DMS153 treated with DMSO at 0.1 percent for 48 hours (cell line): ENCODE measurements around the gene ODC1.
"Not testable (repeated sequence)": the region's sequence is repeated elsewhere in the genome, so short reads cannot be mapped to it uniquely, and the experiment has no call there.

Experiments
- DNase-seq: peaks from one replicate; lab custom pipeline; 2025; ENCODE audit not compliant: unreplicated experiment; lab: John Stamatoyannopoulos, UW

The ODC1 gene

GRCh38 chr2:10454505-10454904 lies 6.4 kb upstream of the ODC1 start:
- DNase-seq = no peak

DNA sequence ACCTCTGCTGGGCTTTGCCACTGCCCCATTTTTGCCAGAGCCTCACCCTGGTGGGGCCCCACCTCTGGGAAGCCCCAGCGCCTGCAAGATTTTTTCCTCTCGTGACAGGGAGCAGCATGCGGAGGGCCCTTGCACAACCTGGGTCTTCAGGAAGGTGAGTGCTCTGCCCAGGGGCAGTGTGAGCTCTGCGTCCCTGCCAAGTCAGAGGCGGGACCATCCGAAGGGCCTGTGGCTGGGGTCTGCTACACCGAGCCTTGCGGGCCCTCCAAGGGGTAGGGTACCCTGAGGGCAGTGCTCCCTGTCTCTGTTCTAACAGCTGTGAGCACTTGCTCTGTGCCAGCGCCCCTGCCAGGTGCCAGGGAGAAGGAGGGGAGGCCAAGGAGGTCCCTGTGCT lies 5.8 kb upstream of the ODC1 start:
- DNase-seq = no peak

DNA sequence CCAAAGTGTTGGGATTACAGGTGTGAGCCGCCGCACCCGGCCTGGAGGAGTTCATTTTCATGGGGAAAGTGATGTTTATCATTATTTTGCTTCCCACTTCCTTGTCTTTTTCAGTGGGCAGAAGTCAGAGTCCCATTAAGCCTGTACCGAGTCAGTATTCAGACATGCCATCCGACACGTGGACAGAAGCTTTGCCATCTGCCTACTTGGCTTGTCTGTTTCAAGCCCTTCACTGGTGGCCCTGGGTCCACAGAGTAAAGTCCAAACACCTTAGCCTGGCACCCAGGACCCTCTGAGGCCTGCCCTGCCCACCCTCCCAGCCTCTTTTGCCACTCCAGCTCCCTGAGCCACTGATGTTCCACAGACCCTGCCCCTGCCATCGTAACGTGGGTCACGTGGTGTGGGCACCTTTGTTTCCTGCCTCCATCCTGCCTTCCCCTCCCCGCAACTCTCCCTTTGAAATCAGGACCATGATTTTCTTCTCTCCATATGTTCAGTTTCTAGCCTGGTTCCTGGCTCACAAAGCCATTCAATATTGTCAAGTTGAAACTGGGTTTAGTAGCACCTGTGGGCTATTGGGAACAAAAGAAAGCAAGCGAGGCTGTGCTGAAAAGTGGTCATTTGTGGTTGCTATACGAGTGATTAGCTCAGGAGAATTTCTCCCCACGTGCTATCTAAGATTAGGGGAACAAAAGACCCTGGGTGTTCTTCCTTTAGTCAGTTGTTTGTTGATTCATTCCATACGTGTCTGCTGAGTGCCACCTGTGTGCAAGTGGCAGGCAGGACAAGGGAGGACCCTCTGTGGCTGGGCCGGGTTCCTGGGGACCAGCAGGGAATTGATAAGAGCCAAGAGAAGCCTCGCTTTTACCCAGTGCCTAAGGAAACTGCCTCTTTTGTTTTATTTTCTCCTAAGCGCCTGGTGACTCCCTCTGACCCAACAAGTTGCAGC lies 5.1 kb upstream of the ODC1 start:
- DNase-seq = no peak

DNA sequence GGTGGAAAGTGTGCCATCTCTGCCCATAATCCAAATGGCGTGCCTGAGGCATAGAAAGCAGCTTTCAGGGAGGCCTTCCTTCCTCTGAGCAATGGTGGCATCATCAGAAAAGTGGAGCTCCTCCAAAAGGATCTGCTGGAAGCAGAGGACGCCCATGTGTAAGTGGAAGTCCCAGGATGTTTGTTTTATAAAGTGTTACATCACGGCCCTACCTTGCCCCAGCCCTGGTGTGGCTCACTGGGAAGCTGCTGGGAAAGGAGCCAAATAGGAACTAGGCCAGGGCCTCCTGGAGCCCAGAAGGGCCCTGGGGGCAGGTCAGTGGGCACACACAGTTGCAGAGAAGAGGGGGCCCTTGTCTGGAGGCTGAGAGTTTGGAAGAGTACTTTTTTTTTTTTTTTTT lies 4.2 kb upstream of the ODC1 start:
- DNase-seq = peak; percentile 74

DNA sequence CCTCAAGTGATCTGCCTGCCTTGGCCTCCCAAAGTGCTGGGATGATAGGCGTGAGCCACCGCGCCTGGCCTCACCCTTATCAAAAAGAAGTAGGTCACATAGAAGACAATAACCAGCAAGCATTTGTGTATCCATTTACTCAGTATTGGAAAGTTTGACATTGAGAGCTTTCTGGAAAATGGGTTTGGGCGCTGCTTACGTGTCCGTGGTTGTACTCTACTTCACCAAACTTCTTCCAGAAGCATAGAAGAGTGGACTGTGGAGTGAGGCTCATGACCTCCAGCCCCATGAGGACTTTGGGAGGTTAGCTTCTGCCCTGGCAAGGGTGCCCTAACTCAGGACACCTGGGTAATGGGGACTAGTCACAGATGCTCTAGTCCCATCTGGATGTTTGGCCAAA lies 3.7 kb upstream of the ODC1 start:
- no peak for DNase-seq

DNA sequence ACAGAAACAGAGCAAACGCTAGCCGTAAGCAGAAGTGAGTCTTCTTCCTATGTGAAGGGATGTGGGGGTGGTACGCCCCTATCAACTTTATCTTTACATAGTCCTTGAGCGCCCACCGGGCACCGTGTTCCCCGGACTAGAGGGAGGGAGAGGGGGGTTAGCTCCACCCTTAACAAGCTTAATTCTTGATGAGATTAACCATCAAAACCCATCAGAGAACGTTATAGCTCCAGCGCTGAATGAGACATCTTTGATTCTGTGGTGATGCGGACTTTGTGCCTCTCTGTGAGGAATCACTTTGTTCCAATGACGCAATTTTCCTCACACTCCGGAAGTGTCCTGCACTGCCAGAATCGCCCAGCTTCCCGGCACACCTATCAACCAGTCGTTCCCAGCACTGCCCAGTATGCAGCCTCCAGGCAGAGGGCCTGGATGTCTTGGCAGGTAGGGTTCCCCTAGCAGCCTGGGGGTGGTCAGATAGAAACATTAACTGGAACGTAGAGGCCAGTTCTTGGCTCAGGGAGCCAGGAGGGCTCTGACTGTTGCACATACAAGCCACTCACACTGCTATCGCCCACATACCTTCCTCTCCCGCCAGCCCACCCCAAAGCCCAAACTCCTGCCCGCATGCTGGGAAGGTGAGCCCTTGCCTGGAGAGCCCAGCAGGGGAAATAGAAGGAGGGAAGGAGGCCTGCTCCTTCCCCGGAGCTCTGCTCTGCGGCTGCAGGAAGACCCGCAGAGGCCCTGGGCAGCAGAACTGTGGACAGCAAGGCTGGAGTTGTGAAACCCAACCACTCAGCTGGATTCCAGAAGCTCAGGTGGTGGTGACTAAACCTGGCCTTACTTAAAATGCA lies 1.9 kb upstream of the ODC1 start:
- DNase-seq = no peak

DNA sequence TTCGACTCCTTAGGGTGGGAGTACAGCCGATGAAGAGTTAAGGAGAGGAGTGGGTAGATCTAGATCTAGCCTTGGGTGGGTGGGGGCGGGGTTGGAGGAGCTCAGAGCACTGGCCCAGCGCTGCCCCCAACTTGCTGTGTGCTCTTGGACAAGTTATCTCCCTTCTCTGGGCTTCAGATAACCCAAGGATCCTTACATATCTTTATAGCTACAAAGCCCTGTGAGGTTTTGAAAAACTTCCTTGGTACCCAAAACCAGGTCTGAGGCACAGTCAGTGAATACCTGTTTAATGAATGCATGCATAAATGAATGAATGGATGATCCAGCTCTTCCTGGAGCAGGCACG lies 1.3 kb upstream of the ODC1 start:
- no peak for DNase-seq

- DNase-seq = peak; percentile 96
Observed at GRCh38 chr2:10448576-10449485, 704 bp upstream of the ODC1 start.

- no peak for DNase-seq
Observed at GRCh38 chr2:10447300-10447894, 730 bp downstream of the ODC1 start.

GRCh38 chr2:10446631-10447030 lies 1.5 kb downstream of the ODC1 start:
- DNase-seq = no peak

GRCh38 chr2:10444463-10444862 lies 3.7 kb downstream of the ODC1 start:
- no peak for DNase-seq

- DNase-seq = not testable (repeated sequence)
Observed at GRCh38 chr2:10442469-10443126, 5.5 kb downstream of the ODC1 start.

GRCh38 chr2:10441948-10442347 lies 6.2 kb downstream of the ODC1 start:
- DNase-seq = no peak

DNA sequence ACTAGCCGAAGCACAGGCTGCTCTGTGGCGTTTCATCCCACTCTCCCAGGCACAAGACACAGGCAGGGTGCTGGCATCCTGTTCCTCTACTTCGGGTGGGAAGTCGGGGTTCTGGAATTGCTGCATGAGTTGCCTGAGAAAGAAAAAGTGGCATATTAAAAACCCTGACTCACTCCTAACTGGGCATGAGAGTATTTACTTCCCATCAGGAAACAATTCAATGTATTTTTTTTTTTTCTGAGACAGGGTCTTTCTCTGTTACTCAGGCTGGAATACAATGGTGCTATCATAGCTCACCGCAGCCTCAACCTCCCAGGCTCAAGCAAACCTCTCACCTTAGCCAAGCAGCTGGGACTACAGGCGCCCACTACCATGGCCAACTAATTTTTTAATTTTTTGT lies 7.4 kb downstream of the ODC1 start:
- DNase-seq = no peak

DNA sequence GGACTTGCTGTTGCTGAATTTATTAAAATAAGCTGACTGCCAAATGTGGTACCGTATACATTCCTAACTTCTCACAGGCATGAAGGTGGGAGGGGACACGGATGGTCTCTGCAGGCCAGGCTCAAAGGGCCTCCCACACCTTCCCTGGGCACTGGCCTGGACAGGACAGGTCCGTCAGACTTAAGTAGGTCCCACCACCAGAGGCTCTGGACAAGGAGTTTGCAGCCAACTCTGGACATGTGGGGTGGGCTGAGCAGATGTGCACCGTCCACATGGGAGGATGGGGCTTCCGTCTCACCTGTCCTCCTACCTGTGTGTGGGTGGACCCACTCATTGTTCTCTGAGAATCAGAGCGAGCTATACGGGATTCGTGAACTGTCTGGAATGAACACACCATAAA lies 8.2 kb downstream of the ODC1 start:
- no peak for DNase-seq

- no peak for DNase-seq
Observed at GRCh38 chr2:10439185-10439879, 8.8 kb downstream of the ODC1 start.

DNA sequence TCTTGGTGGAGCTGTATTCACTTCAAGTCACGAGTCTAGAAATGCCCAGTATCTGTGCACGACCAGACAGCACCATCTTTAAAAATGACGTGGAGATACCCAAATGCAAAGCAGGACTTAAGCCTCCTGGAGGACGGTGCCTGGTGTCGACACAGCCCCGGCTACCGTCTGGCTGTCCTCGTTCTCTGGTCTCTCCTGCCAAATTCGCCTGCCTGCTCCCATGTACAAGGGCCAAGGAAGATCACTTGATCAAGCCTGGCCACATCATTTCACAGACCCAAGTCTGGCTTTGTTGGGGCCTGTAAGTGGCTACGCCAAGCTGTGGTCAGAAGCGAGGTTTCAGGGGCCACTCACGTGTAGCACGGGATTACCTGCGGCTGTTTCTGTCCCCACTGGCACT lies 9.4 kb downstream of the ODC1 start:
- no peak for DNase-seq

- no peak for DNase-seq
Observed at GRCh38 chr2:10437806-10438205, 10.3 kb downstream of the ODC1 start.

DNA sequence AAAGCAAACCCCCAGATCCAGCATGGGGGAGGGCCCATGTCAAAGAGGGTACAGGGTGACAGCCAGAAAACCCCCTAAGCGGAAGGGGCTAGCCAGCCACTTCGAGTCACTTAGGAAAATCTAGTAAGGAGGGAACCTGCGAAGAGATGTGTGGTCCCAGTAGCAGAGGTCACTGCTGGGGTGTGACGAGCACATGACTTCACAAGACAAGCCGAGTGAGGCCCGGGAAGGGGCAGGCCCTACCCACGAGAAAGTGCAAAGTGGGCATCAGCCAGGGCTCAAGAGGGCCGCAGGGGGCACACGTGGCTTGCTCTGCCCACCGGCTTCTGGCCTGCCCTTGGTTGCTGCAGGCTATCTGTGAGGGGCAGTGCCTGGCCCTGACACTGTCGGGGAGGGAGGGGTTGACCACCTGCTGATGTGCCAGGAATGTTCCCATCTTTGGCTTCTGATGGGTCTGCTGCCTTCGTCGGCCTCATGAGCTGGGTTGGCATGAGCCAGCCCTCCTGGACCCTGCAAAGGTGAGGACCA lies 11.5 kb downstream of the ODC1 start:
- DNase-seq = no peak
